Measurements from ENCODE around the gene SZT2. TPM values are rescaled to one million over a fixed set of nuclear protein-coding genes. Genes with fewer than 3 reads are reported as not detected.
"Not testable (repeated sequence)": the region's sequence is repeated elsewhere in the genome, so short reads cannot be mapped to it uniquely, and the experiment has no call there.

Gene SZT2
- total RNA-seq, 2 donors from 2014 or later, result 17.5 to 22.8 TPM

GRCh38 chr1:43492826-43493225 lies 103.1 kb downstream of the SZT2 start:
- no peak for DNase-seq (ENCODE audit: low spot score)

GRCh38 chr1:43493661-43494450 lies 104.2 kb downstream of the SZT2 start:
- no peak overlapping the region for H3K4me3 ChIP-seq
- H3K27ac ChIP-seq, result no peak overlapping the region
- no peak for DNase-seq (ENCODE audit: low spot score)
- no peaks in the 10 kb centered on the region for H3K27me3 ChIP-seq
- TF ChIP-seq CTCF (IDR thresholded peaks at IDR 0.05), result no peak
- no peaks in the 10 kb centered on the region for H3K36me3 ChIP-seq
- H3K9me3 ChIP-seq, result peaks cover 0 to 19% of the 10 kb centered on the region in 2 donors
- no peaks in the 10 kb centered on the region for H3K4me1 ChIP-seq

More at GRCh38 chr1:43492826-43493225, 103.1 kb downstream of the SZT2 start:
- Histone ChIP-seq H3K4me3 (no peak overlapping the region), H3K27me3 (no peaks in the 10 kb centered on the region), H3K36me3 (no peaks in the 10 kb centered on the region), H3K9me3 (peaks cover 0 to 25% of the 10 kb centered on the region in 2 donors), H3K27ac (no peak overlapping the region), H3K4me1 (no peaks in the 10 kb centered on the region)
- TF ChIP-seq CTCF (IDR thresholded peaks at IDR 0.05), result no peak

GRCh38 chr1:43495204-43495603 lies 105.5 kb downstream of the SZT2 start:
- no peak for DNase-seq (ENCODE audit: low spot score)
- Histone ChIP-seq H3K36me3 (no peaks in the 10 kb centered on the region), H3K4me3 (no peak overlapping the region), H3K27me3 (no peaks in the 10 kb centered on the region), H3K27ac (no peak overlapping the region), H3K9me3 (peaks cover 0 to 17% of the 10 kb centered on the region in 2 donors), H3K4me1 (no peaks in the 10 kb centered on the region)
- no peak for TF ChIP-seq CTCF (IDR thresholded peaks at IDR 0.05)

- TF ChIP-seq CTCF (IDR thresholded peaks at IDR 0.05), result no peak
Observed at GRCh38 chr1:43499898-43500297, 110.2 kb downstream of the SZT2 start.

GRCh38 chr1:43501806-43502205 lies 112.1 kb downstream of the SZT2 start:
- H3K36me3 ChIP-seq; H3K9me3 ChIP-seq; H3K27me3 ChIP-seq; H3K27ac ChIP-seq; DNase-seq (ENCODE audit: low spot score); H3K4me1 ChIP-seq; H3K4me3 ChIP-seq: not testable (repeated sequence)

More at GRCh38 chr1:43499898-43500297, 110.2 kb downstream of the SZT2 start:
- H3K9me3 ChIP-seq, result no peaks in the 10 kb centered on the region
- no peaks in the 10 kb centered on the region for H3K27me3 ChIP-seq
- H3K36me3 ChIP-seq, result no peaks in the 10 kb centered on the region
- H3K27ac ChIP-seq, result no peak overlapping the region
- H3K4me3 ChIP-seq, result no peak overlapping the region
- no peak for DNase-seq (ENCODE audit: low spot score)
- H3K4me1 ChIP-seq, result no peaks in the 10 kb centered on the region

- DNase-seq (ENCODE audit: low spot score), result peak; percentile 21
- Histone ChIP-seq H3K36me3 (no peaks in the 10 kb centered on the region), H3K27ac (no peak overlapping the region), H3K4me1 (no peaks in the 10 kb centered on the region), H3K4me3 (no peak overlapping the region), H3K27me3 (no peaks in the 10 kb centered on the region), H3K9me3 (no peaks in the 10 kb centered on the region)
- TF ChIP-seq CTCF (IDR thresholded peaks at IDR 0.05), result no peak
Observed at GRCh38 chr1:43503534-43503933, 113.8 kb downstream of the SZT2 start.

Small RNA genes within 50 kb of the gene (microRNA-seq; reads per million reads assigned to microRNA genes)
- gene MIR6734 (ENCODE audit: borderline number of aligned reads in 2 of 2, borderline replicate concordance in 1 of 2) (0 to 2.8 reads per million in 2 donors), gene MIR6735 (ENCODE audit: borderline number of aligned reads in 2 of 2, borderline replicate concordance in 1 of 2) (1.4 reads per million in 2 donors)

Other genes with a start within 250 kb of the SZT2 start
- 10 to 100 TPM; 28.4 to 34.0 TPM for gene EBNA1BP2, start 217.6 kb upstream of the SZT2 start, total RNA-seq
- gene CFAP57, start 217.6 kb upstream of the SZT2 start, total RNA-seq, result under 1 TPM in 1 of 2 donors, not detected in 1; 0.12 TPM
- gene TMEM125, start 119.9 kb upstream of the SZT2 start, total RNA-seq, result 1 to 10 TPM in 1 of 2 donors, under 1 TPM in 1; 0.70 to 2.1 TPM
- gene C1orf210, start 104.3 kb upstream of the SZT2 start, total RNA-seq, result not detected
- gene TIE1, start 88.9 kb upstream of the SZT2 start, total RNA-seq, result 10 to 100 TPM; 23.6 to 51.7 TPM
- under 1 TPM in 1 of 2 donors, not detected in 1; 0.39 TPM for gene MPL, start 52.1 kb upstream of the SZT2 start, total RNA-seq
- 1 to 10 TPM in 1 of 2 donors, under 1 TPM in 1; 0.63 to 2.5 TPM for gene CDC20, start 30.9 kb upstream of the SZT2 start, total RNA-seq
- gene ELOVL1, start 21.9 kb upstream of the SZT2 start, total RNA-seq, result 10 to 100 TPM; 24.3 to 41.4 TPM
- gene MED8, start 99 bp upstream of the SZT2 start, total RNA-seq, result 10 to 100 TPM; 18.8 to 21.3 TPM
- 10 to 100 TPM; 17.3 to 23.0 TPM for gene HYI, start 64.0 kb downstream of the SZT2 start, total RNA-seq
- gene PTPRF, start 141.0 kb downstream of the SZT2 start, total RNA-seq, result 10 to 100 TPM in 1 of 2 donors, 1 to 10 TPM in 1; 7.4 to 27.7 TPM